DMS53 treated with DMSO at 0.1 percent for 48 hours (cell line): Measurements from ENCODE around the gene USP27X.

Experiments
- DNase-seq: peaks from one replicate; lab custom pipeline; 2025; ENCODE audit not compliant: unreplicated experiment; lab: John Stamatoyannopoulos, UW

The USP27X gene

DNA sequence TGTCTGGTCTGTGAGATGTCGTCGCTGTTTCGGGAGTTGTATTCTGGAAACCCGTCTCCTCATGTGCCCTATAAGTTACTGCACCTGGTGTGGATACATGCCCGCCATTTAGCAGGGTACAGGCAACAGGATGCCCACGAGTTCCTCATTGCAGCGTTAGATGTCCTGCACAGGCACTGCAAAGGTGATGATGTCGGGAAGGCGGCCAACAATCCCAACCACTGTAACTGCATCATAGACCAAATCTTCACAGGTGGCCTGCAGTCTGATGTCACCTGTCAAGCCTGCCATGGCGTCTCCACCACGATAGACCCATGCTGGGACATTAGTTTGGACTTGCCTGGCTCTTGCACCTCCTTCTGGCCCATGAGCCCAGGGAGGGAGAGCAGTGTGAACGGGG lies 1.4 kb downstream of the USP27X start:
- no peak for DNase-seq

DNA sequence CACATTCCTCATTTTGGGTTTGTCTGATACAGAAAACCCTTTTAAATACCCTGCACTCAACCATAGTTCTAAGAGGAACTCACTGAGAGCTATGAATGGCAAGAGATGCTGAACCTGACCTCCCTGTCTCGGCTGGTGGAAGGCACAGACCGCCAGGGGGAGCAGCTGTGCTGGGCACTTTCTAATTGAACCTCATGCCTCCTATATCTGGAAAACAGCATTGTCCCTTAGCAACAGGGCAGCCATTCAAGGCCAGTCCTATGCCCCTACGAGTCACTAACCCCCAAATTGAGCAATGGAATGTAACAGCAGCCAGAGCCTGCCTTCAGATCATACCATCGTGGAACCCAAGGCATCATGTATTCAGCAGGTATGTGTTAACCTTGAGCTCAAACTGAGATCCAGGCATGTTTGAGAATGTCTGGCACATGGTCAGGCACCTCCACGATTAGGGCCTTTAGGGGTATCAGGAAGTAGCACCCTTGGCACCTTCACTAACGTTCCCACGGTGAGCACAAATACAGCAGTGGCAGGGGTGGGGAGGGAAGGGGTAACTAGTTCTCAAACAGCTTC lies 5.1 kb downstream of the USP27X start:
- peak; percentile 32 for DNase-seq

DNA sequence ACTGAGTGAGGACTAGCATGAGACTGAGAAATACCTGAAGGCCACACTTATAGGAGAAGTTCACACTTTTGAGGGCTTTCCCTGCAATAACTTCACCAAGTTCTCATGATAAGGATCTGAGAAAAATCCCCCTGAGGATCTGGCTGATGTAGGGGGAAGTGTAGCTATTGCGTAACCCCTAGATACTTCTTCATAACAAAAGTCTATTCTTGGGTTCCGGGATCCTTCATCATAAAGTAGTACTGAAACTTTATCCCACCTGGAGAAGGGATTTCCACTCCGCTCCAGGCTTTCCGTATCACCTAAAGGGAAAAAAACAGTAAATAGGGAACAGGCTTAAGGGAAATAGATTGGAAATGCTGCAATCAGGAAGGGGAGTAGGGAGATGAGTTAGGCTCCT lies 13.3 kb downstream of the USP27X start:
- no peak for DNase-seq

DNA sequence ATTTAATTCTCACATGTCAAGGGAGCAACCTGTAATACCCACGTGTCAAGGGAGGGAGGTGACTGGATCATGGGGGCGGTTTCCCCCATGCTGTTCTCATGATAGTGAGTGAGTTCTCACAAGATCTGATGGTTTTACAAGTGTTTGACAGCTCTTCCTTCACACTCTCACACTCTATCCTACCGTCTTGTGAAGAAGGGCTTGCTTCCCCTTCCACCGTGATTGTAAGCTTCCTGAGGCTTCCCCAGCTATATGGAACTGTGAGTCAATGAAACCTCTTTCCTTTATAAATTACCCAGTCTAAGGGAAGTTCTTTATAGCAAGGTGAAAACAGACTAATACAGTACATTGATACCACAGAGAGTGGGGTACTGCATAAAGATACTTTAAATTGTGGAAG lies 17.7 kb downstream of the USP27X start:
- DNase-seq, result no peak

DNA sequence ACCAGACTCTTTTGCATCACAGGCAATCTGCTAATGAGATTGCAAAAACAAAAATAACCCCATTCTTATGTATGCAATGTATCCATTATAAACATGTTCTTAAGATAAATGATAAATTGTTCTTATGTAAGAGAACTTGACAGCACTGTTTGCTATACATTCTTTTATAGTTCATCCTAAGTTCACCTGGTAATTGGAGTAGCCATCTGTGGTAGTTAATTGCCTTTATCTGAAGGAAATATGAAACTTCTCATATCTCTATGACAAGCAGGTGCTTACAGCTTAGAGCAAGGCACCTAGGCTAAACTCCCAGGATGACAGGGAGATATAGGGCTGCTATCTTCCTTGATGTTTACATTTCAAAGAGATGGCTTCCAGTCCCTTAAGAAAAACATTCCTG lies 21.8 kb downstream of the USP27X start:
- DNase-seq, result no peak

DNA sequence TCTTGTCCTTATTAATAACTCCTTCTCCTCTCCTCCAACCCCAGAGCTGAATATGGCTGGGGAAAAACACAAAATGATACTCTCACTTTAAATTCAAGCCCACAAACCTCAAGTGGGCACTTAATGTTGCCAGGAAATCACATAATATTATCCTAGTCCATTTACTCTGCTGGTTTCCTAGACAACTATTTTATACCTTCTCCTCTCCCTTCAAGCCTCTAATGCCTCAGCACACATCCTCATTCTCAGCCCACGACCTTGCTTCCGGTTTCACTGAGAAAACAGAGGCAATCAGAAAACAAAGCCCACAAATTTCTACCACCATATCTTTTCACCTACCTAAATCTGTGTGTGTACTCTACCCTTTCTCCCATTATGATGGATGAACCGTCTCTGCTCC lies 31.1 kb downstream of the USP27X start:
- peak; percentile 53 for DNase-seq

DNA sequence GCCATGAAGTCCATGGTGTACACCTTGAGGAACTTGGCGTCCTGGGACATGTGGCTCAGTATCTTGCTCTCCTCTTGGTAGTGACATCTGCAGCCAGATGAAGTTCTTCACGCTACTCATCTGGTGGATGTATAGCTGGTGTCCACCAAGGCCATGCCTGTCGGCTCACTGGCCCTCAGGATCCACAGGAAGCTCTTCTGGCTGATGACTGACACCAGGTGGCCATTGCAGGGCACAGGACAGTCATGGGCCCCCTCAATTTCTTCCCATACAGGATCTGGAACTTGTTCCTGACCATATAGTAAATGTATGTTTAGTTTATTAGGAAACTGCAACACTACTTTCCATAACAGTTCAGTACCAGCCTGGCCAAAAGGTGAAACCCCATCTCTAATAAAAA lies 32.8 kb downstream of the USP27X start:
- no peak for DNase-seq

DNA sequence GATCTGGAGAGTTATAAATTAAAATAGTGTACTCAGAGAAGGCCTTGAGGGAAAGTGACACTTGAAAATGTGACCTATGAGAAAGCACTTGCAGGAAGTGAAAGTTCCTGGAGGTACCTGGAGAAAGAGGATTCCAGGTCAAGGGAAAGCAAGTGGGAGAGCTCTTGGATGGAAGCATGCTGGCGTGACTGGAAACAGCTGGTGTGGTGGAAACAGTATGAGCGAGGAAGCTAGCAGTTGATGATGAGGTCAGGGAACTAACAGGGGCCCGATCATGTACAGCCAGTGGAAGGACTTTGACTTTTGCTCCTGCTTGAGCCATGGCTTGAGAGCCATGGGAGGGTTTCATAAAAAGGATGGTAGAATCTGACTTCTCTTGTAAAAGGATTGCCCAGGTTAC lies 33.6 kb downstream of the USP27X start:
- no peak for DNase-seq

DNA sequence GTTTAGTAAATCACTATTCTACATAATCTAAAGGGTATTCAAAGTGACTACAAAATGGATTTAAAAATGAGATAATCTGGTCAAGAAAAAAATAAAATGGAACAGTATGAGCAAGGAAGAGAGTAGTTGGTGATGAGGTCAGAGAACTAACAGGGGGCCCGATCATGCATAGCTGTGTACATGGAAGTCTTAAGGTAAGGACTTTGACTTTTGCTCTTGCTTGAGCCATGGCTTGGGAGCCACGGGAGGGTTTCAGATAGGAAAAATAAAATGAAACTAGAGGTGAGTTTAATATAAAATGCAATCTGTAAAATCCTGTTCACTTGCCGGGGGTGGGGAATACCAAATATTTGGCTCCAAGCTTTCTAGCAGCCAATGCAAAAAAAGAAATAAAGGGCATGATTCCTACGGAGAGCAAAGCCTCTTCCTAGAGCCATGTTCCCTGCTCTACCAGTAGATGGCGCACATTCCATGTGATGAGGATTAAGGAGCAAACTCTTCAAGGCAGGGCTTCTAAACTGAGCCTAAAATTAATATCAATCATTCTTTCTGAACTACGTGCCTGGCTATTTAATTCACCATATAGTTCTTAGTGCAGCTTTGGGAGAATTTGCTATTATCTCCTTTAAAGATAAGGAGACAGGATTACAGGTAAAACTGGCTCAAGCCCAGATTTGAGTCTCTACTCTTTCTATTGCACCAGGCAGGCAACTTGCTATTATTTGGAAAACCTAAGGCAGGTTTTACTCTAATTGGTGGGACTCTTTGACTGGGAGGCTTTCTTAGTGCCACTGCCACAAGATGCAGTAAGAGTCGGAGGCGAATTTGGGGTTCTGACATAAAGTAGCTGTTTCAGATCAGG lies 36.3 kb downstream of the USP27X start:
- peak; percentile 27 for DNase-seq

DNA sequence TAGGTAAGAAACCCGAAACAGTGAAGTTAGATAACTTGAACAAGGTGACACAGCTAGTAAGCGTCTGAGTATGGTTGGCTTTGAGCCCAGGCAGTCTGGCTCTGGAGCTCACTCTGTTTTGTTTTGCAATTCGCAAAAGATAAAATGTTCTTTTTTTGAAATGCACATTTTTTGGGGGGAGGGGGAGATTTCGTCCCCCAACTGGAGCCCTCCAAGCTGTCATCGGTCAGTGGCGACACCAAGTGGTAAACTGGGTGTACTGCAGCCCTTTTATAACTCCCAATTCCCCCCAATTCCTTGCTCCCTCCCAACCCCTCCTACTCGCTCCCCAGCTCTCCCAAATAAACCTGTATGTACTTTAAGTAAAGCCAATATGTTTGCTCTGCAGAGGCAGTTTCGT lies 40.3 kb downstream of the USP27X start:
- no peak for DNase-seq

DNA sequence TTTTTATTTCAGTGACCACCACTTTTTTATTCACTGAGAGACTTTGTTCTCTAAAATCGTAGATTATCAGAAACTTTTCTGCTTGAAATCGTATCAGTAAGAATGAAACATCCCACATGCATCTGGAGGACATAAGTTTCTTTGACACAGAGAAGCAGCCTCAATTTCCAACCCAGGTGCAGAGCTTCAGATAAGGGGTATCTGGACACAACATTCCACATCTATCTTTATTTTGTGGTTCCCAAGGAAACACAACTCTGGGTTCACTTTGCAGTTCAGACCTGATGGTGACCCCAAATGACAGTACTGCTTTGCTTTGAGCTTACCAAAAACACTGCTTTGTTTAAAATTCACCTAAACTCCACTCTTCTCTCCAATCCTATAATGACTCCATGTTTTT lies 41.8 kb downstream of the USP27X start:
- no peak for DNase-seq

DNA sequence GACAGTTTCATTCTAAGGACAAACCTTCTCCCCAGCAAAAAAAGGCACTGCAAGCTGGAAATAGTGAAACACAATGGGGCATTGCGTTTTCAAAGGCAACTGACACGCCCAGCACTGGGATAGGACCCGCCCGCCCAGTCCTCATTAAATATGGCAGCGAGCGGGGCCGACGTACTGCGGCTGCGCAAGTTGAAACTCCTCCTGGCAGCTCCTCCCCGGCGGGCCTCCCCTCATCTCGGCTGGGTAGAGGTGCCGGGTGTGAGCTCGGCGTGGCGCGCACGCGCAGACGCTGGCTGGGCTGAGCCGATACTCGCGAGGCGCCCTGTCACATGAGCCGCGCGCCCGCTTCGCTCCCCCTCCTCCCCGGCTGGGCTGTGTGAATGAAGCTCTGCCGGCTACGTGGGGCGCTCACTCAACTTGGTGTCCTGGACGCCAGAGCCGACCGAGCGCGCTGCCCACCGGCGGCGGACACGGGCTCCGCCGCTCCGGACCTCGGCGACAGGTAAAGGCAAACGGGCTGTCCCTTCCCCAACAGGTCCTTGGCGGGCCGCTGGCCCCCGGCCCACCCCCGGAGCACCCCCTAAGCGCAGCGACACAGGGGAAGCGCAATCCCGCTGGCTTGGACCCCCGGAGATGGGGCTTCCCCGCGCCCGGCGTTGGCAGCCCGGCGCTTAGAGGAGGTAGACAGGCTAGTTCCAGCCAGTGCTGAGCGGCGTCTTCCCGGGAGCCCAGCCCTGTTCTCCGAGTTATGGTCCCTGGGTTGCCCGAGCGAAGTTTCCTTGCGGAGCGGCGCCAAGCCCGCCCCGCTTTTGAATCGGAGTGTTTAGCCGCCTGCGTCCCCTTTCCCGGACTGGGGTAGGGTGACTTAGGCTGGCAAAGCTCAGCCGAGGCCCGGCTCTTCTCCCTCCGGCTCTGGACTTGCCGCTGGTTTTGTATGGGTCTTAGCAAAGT lies 43.3 kb downstream of the USP27X start, which contains the start of gene CLCN5:
Gene CLCN5, plus strand, starts transcription at position 306 of the 951 bp plus-strand sequence. CDS start 2,703 bp downstream, outside the sequence.
- peak; percentile 88 for DNase-seq

DNA sequence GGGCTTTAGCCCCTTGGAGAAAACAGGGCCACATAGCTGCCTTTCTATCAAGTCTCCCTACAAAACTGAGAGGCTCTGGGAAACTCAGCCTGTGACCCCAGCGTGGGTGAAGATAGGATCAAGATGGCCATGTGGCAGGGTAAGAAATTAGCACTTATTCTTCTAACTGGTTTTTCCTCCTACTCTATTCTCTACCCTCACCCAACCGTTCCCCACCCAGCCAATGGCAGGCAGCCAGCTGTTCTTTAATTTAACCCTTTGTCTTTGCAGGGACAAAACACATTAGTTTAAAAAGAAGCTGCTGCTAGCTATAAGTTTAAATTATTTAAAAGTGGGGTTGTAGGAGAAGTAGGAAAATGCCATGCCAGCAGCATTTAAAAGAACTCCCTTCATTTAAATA lies 45.9 kb downstream of the USP27X start:
- DNase-seq, result no peak

DNA sequence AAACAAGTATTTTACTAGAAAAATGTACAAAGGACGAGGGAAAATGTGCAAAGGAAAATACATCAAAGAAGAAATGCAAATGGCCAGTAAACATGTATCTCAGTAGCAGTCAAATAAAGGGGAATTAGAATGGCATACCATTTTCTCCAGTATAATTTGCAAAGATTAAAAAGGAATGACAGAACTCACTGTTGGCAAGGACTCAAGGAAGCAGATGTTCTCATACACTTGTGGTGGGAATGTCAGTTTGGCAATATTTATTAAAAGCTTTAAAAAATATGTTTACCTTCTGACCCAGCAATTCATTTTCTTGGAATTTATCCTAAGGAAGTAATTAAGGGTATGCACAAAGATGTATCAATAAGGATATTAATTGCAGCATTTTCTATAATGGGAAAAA lies 50.8 kb downstream of the USP27X start:
- no peak for DNase-seq
